ENCODE measurements around the gene EPHA6.
"Not testable (repeated sequence)": the region's sequence is repeated elsewhere in the genome, so short reads cannot be mapped to it uniquely, and the experiment has no call there.

Gene EPHA6

GRCh38 chr3:96900031-96900430, 85.6 kb downstream of the EPHA6 start:
- Histone ChIP-seq H3K4me1 (ENCODE audit: control insufficient read depth in 2 of 2, insufficient read depth in 2 of 2, low read length in 2 of 2) (no peaks in the 10 kb centered on the region), H3K9me3 (ENCODE audit: control insufficient read depth in 2 of 2, low read length in 2 of 2) (no peaks in the 10 kb centered on the region), H3K9ac (ENCODE audit: low read depth in 1 of 2, low read length in 2 of 2) (no peak overlapping the region), H3K27me3 (ENCODE audit: control insufficient read depth in 2 of 2, insufficient read depth in 2 of 2, low read length in 2 of 2) (no peaks in the 10 kb centered on the region), H3K36me3 (ENCODE audit: control insufficient read depth in 2 of 2, insufficient read depth in 2 of 2, low read length in 2 of 2) (no peaks in the 10 kb centered on the region), H3K27ac (ENCODE audit: low read depth in 2 of 2, low read length in 2 of 2) (no peak overlapping the region), H3K4me3 (ENCODE audit: low read length in 2 of 2) (no peak overlapping the region)

GRCh38 chr3:96900566-96900965, 86.2 kb downstream of the EPHA6 start:
- no peak overlapping the region for H3K27ac ChIP-seq (ENCODE audit: low read depth in 2 of 2, low read length in 2 of 2)
- no peak overlapping the region for H3K4me3 ChIP-seq (ENCODE audit: low read length in 2 of 2)
- H3K36me3 ChIP-seq (ENCODE audit: control insufficient read depth in 2 of 2, insufficient read depth in 2 of 2, low read length in 2 of 2): no peaks in the 10 kb centered on the region
- no peaks in the 10 kb centered on the region for H3K27me3 ChIP-seq (ENCODE audit: control insufficient read depth in 2 of 2, insufficient read depth in 2 of 2, low read length in 2 of 2)
- H3K9me3 ChIP-seq (ENCODE audit: control insufficient read depth in 2 of 2, low read length in 2 of 2): no peaks in the 10 kb centered on the region
- H3K9ac ChIP-seq (ENCODE audit: low read depth in 1 of 2, low read length in 2 of 2): no peak overlapping the region
- H3K4me1 ChIP-seq (ENCODE audit: control insufficient read depth in 2 of 2, insufficient read depth in 2 of 2, low read length in 2 of 2): no peaks in the 10 kb centered on the region

GRCh38 chr3:96915445-96915844, 101.1 kb downstream of the EPHA6 start:
- H3K4me3 ChIP-seq (ENCODE audit: low read length in 2 of 2): no peak overlapping the region
- H3K9ac ChIP-seq (ENCODE audit: low read depth in 1 of 2, low read length in 2 of 2): no peak overlapping the region
- H3K27ac ChIP-seq (ENCODE audit: low read depth in 2 of 2, low read length in 2 of 2): no peak overlapping the region
- no peaks in the 10 kb centered on the region for H3K9me3 ChIP-seq (ENCODE audit: control insufficient read depth in 2 of 2, low read length in 2 of 2)
- no peaks in the 10 kb centered on the region for H3K4me1 ChIP-seq (ENCODE audit: control insufficient read depth in 2 of 2, insufficient read depth in 2 of 2, low read length in 2 of 2)
- no peaks in the 10 kb centered on the region for H3K36me3 ChIP-seq (ENCODE audit: control insufficient read depth in 2 of 2, insufficient read depth in 2 of 2, low read length in 2 of 2)
- H3K27me3 ChIP-seq (ENCODE audit: control insufficient read depth in 2 of 2, insufficient read depth in 2 of 2, low read length in 2 of 2): no peaks in the 10 kb centered on the region

GRCh38 chr3:96931119-96931862, 116.9 kb downstream of the EPHA6 start:
- Histone ChIP-seq H3K4me1 (ENCODE audit: control insufficient read depth in 2 of 2, insufficient read depth in 2 of 2, low read length in 2 of 2) (no peaks in the 10 kb centered on the region), H3K36me3 (ENCODE audit: control insufficient read depth in 2 of 2, insufficient read depth in 2 of 2, low read length in 2 of 2) (no peaks in the 10 kb centered on the region), H3K9ac (ENCODE audit: low read depth in 1 of 2, low read length in 2 of 2) (no peak overlapping the region), H3K27me3 (ENCODE audit: control insufficient read depth in 2 of 2, insufficient read depth in 2 of 2, low read length in 2 of 2) (no peaks in the 10 kb centered on the region), H3K9me3 (ENCODE audit: control insufficient read depth in 2 of 2, low read length in 2 of 2) (peaks cover 4 to 7% of the 10 kb centered on the region in 2 donors), H3K4me3 (ENCODE audit: low read length in 2 of 2) (no peak overlapping the region), H3K27ac (ENCODE audit: low read depth in 2 of 2, low read length in 2 of 2) (no peak overlapping the region)

GRCh38 chr3:96942131-96942530, 127.7 kb downstream of the EPHA6 start:
- not testable (repeated sequence) for H3K27ac ChIP-seq (ENCODE audit: low read depth in 2 of 2, low read length in 2 of 2); H3K9me3 ChIP-seq (ENCODE audit: control insufficient read depth in 2 of 2, low read length in 2 of 2); H3K4me3 ChIP-seq (ENCODE audit: low read length in 2 of 2); H3K27me3 ChIP-seq (ENCODE audit: control insufficient read depth in 2 of 2, insufficient read depth in 2 of 2, low read length in 2 of 2); H3K4me1 ChIP-seq (ENCODE audit: control insufficient read depth in 2 of 2, insufficient read depth in 2 of 2, low read length in 2 of 2); H3K9ac ChIP-seq (ENCODE audit: low read depth in 1 of 2, low read length in 2 of 2); H3K36me3 ChIP-seq (ENCODE audit: control insufficient read depth in 2 of 2, insufficient read depth in 2 of 2, low read length in 2 of 2)

DNA sequence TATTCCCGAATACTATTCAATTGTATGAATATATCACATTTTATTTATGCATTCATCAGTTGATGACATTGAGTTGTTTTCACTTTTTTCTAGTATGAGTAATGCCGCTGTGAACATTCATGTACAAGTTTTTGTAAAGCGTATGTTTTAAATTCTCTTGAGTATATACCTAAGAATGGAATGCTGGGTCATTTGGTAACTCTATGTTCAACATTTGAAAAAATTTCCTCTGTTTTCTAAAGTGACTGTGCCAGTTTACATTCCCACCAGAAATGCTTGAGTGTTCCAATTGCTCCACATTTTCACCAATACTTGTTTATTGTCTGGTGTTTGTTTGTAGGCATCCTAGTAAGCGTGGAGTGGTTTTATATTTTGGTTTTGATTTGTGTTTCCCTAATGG, 144.5 kb downstream of the EPHA6 start:
- Histone ChIP-seq H3K36me3 (ENCODE audit: control insufficient read depth in 2 of 2, insufficient read depth in 2 of 2, low read length in 2 of 2) (no peaks in the 10 kb centered on the region), H3K9me3 (ENCODE audit: control insufficient read depth in 2 of 2, low read length in 2 of 2) (no peaks in the 10 kb centered on the region), H3K27ac (ENCODE audit: low read depth in 2 of 2, low read length in 2 of 2) (no peak overlapping the region), H3K27me3 (ENCODE audit: control insufficient read depth in 2 of 2, insufficient read depth in 2 of 2, low read length in 2 of 2) (no peaks in the 10 kb centered on the region), H3K9ac (ENCODE audit: low read depth in 1 of 2, low read length in 2 of 2) (no peak overlapping the region), H3K4me1 (ENCODE audit: control insufficient read depth in 2 of 2, insufficient read depth in 2 of 2, low read length in 2 of 2) (no peaks in the 10 kb centered on the region), H3K4me3 (ENCODE audit: low read length in 2 of 2) (no peak overlapping the region)

DNA sequence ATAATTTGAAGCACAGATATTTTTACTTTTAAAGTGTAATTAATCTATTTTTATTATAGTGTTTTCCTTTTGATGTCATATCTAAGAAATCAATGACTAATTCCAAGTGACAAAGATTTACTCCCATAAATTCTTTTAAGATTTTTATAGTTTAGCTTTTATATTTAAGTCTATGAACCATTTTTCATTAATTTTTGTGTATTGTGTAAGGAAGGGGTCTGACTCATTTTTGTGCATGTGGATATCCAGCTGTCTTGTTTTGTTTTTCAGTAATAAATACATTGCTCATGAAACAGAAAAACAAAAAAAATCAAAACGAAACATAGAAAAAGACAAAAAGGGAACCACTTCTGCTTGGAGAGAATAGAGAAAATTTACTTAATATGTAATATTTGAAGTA, 145.1 kb downstream of the EPHA6 start:
- H3K9me3 ChIP-seq (ENCODE audit: control insufficient read depth in 2 of 2, low read length in 2 of 2): no peaks in the 10 kb centered on the region
- no peaks in the 10 kb centered on the region for H3K27me3 ChIP-seq (ENCODE audit: control insufficient read depth in 2 of 2, insufficient read depth in 2 of 2, low read length in 2 of 2)
- no peak overlapping the region for H3K9ac ChIP-seq (ENCODE audit: low read depth in 1 of 2, low read length in 2 of 2)
- no peaks in the 10 kb centered on the region for H3K4me1 ChIP-seq (ENCODE audit: control insufficient read depth in 2 of 2, insufficient read depth in 2 of 2, low read length in 2 of 2)
- no peaks in the 10 kb centered on the region for H3K36me3 ChIP-seq (ENCODE audit: control insufficient read depth in 2 of 2, insufficient read depth in 2 of 2, low read length in 2 of 2)
- H3K27ac ChIP-seq (ENCODE audit: low read depth in 2 of 2, low read length in 2 of 2): no peak overlapping the region
- no peak overlapping the region for H3K4me3 ChIP-seq (ENCODE audit: low read length in 2 of 2)

DNA sequence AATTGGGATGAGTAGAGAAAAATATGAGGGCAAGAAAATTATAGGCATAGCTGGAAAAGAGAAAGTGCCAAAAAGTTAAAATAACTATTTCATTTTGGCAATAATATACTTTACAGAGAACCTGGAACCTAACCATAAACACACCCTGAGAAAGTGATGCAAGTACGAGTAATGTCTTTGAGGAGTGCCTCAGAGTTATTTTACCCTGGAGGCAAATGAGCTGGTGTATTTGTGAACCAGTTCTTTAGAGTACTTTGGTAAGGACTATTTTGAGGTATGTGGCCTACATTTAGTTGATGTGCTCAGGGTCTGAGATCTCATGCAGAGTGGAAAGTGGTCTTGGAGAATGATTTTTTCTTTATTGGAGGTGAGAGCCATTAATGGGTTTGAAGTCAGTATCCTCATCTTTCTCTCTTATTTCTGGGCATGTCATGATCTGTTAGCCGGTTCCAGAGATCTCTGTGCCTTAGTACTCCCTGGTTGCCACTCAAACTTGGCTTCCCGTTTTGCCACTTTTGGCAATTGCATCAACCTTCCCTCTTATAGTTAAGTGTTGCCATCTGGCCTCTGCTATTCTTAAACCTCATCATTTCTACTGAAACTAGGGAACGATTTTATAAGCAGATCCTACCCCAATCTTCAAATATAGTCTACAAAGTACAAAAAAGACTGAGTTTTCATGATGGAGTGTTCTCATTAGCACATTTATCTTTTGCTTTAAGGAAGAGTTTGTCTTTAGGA, 145.7 kb downstream of the EPHA6 start:
- Histone ChIP-seq H3K9me3 (ENCODE audit: control insufficient read depth in 2 of 2, low read length in 2 of 2) (no peaks in the 10 kb centered on the region), H3K36me3 (ENCODE audit: control insufficient read depth in 2 of 2, insufficient read depth in 2 of 2, low read length in 2 of 2) (no peaks in the 10 kb centered on the region), H3K4me3 (ENCODE audit: low read length in 2 of 2) (no peak overlapping the region), H3K9ac (ENCODE audit: low read depth in 1 of 2, low read length in 2 of 2) (no peak overlapping the region), H3K27ac (ENCODE audit: low read depth in 2 of 2, low read length in 2 of 2) (no peak overlapping the region), H3K4me1 (ENCODE audit: control insufficient read depth in 2 of 2, insufficient read depth in 2 of 2, low read length in 2 of 2) (no peaks in the 10 kb centered on the region), H3K27me3 (ENCODE audit: control insufficient read depth in 2 of 2, insufficient read depth in 2 of 2, low read length in 2 of 2) (no peaks in the 10 kb centered on the region)

DNA sequence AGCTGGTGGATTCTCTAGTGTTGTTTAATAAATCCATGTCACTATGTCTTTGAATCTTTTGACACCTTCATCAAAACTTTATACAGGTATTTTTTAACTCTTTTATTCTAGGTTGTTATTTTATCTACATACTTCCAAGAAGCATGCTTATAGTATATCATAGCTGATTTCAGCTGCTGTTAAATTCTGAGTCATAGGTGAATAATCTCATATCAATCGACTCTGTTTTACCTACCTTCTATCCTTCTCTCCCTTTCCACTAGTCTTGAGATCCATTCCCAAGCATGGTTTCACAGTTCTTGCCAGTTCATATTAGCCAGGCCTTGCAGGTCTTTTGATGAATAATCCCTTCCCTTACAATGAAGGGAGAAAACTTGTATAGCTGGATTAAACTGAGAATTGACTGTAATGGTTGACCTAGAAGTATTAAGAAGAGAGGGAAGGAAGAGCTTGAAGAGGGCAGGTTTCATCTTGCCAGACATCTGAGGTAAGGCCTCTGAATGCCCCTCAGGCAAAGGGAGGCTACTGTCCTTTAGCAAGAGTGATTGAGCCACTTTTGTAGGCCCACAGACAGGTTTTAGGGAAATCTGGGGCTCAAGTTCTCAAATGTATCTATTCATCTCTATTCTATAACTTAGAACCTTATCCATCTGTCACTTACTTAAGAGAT, 146.4 kb downstream of the EPHA6 start:
- no peak overlapping the region for H3K4me3 ChIP-seq (ENCODE audit: low read length in 2 of 2)
- H3K9me3 ChIP-seq (ENCODE audit: control insufficient read depth in 2 of 2, low read length in 2 of 2): no peaks in the 10 kb centered on the region
- H3K4me1 ChIP-seq (ENCODE audit: control insufficient read depth in 2 of 2, insufficient read depth in 2 of 2, low read length in 2 of 2): no peaks in the 10 kb centered on the region
- no peaks in the 10 kb centered on the region for H3K36me3 ChIP-seq (ENCODE audit: control insufficient read depth in 2 of 2, insufficient read depth in 2 of 2, low read length in 2 of 2)
- H3K9ac ChIP-seq (ENCODE audit: low read depth in 1 of 2, low read length in 2 of 2): no peak overlapping the region
- no peaks in the 10 kb centered on the region for H3K27me3 ChIP-seq (ENCODE audit: control insufficient read depth in 2 of 2, insufficient read depth in 2 of 2, low read length in 2 of 2)
- H3K27ac ChIP-seq (ENCODE audit: low read depth in 2 of 2, low read length in 2 of 2): no peak overlapping the region

GRCh38 chr3:96961576-96961975, 147.2 kb downstream of the EPHA6 start:
- Histone ChIP-seq H3K9me3 (ENCODE audit: control insufficient read depth in 2 of 2, low read length in 2 of 2) (no peaks in the 10 kb centered on the region), H3K4me1 (ENCODE audit: control insufficient read depth in 2 of 2, insufficient read depth in 2 of 2, low read length in 2 of 2) (no peaks in the 10 kb centered on the region), H3K36me3 (ENCODE audit: control insufficient read depth in 2 of 2, insufficient read depth in 2 of 2, low read length in 2 of 2) (no peaks in the 10 kb centered on the region), H3K4me3 (ENCODE audit: low read length in 2 of 2) (no peak overlapping the region), H3K27ac (ENCODE audit: low read depth in 2 of 2, low read length in 2 of 2) (no peak overlapping the region), H3K27me3 (ENCODE audit: control insufficient read depth in 2 of 2, insufficient read depth in 2 of 2, low read length in 2 of 2) (no peaks in the 10 kb centered on the region), H3K9ac (ENCODE audit: low read depth in 1 of 2, low read length in 2 of 2) (no peak overlapping the region)
